ENCODE measurements around the gene THBS3.
A peak's percentile ranks its signal among the peaks of the same experiment; 100 is the strongest.
"Not testable (repeated sequence)": the region's sequence is repeated elsewhere in the genome, so short reads cannot be mapped to it uniquely, and the experiment has no call there.

THBS3 gene

GRCh38 chr1:155235375-155235774, 27.7 kb upstream of the THBS3 start:
- not testable (repeated sequence) for DNase-seq (ENCODE audit: low read depth in 2 of 2)

- not testable (repeated sequence) for DNase-seq (ENCODE audit: low read depth in 2 of 2)
Observed at GRCh38 chr1:155233502-155233901, 25.8 kb upstream of the THBS3 start.

GRCh38 chr1:155232001-155232978, 24.6 kb upstream of the THBS3 start:
- DNase-seq (ENCODE audit: low read depth in 2 of 2), result not testable (repeated sequence)

- DNase-seq (ENCODE audit: low read depth in 2 of 2), result not testable (repeated sequence)
Observed at GRCh38 chr1:155231302-155231701, 23.6 kb upstream of the THBS3 start.

GRCh38 chr1:155228096-155228427, 20.4 kb upstream of the THBS3 start:
- DNase-seq (ENCODE audit: low read depth in 2 of 2), result no peak

GRCh38 chr1:155227261-155228095, 19.8 kb upstream of the THBS3 start:
- DNase-seq (ENCODE audit: low read depth in 2 of 2), result peak; percentile 99 to 100

- peak in 1 of 2 donors; percentile 28 for DNase-seq (ENCODE audit: low read depth in 2 of 2)
Observed at GRCh38 chr1:155226910-155227260, 19.2 kb upstream of the THBS3 start.

GRCh38 chr1:155226188-155226909, 18.7 kb upstream of the THBS3 start:
- DNase-seq (ENCODE audit: low read depth in 2 of 2), result peak; percentile 69 to 92

- not testable (repeated sequence) for DNase-seq (ENCODE audit: low read depth in 2 of 2)
Observed at GRCh38 chr1:155225404-155225759, 17.7 kb upstream of the THBS3 start.

GRCh38 chr1:155223047-155223446, 15.3 kb upstream of the THBS3 start:
- no peak for DNase-seq (ENCODE audit: low read depth in 2 of 2)

GRCh38 chr1:155220211-155220965, 12.7 kb upstream of the THBS3 start:
- DNase-seq (ENCODE audit: low read depth in 2 of 2), result not testable (repeated sequence)

- DNase-seq (ENCODE audit: low read depth in 2 of 2), result no peak
Observed at GRCh38 chr1:155219592-155220031, 11.9 kb upstream of the THBS3 start.

GRCh38 chr1:155218854-155219591, 11.3 kb upstream of the THBS3 start:
- peak in 1 of 2 donors; percentile 37 for DNase-seq (ENCODE audit: low read depth in 2 of 2)

- DNase-seq (ENCODE audit: low read depth in 2 of 2), result not testable (repeated sequence)
Observed at GRCh38 chr1:155214702-155215101, 7.0 kb upstream of the THBS3 start.

- DNase-seq (ENCODE audit: low read depth in 2 of 2), result not testable (repeated sequence)
Observed at GRCh38 chr1:155212051-155212440, 4.3 kb upstream of the THBS3 start.

- DNase-seq (ENCODE audit: low read depth in 2 of 2), result not testable (repeated sequence)
Observed at GRCh38 chr1:155211381-155212050, 3.8 kb upstream of the THBS3 start.

GRCh38 chr1:155210314-155211104, 2.8 kb upstream of the THBS3 start:
- no peak for DNase-seq (ENCODE audit: low read depth in 2 of 2)

- DNase-seq (ENCODE audit: low read depth in 2 of 2), result no peak
Observed at GRCh38 chr1:155209312-155209721, 1.6 kb upstream of the THBS3 start.

Data from activated CD4-positive, alpha-beta T cell treated with anti-CD3 and anti-CD28 coated beads for 24 hours (primary cell).